WI38 (cell line): Measurements from ENCODE around the gene LUC7L.
"Not testable (repeated sequence)": the region's sequence is repeated elsewhere in the genome, so short reads cannot be mapped to it uniquely, and the experiment has no call there.

Experiments used
- H3K4me3 ChIP-seq: 2 replicates; pipeline ENCODE4 v1.5.1; 2011; ENCODE audit warnings: low read depth, mild to moderate bottlenecking, control low read depth, low read length
- TF ChIP-seq, protein P1 (sequence below): IDR thresholded peaks from 2 replicates; pipeline ENCODE4 v1.5.1; 2012; ENCODE audit warnings: low read depth, mild to moderate bottlenecking, control low read depth, low read length

LUC7L gene

DNA sequence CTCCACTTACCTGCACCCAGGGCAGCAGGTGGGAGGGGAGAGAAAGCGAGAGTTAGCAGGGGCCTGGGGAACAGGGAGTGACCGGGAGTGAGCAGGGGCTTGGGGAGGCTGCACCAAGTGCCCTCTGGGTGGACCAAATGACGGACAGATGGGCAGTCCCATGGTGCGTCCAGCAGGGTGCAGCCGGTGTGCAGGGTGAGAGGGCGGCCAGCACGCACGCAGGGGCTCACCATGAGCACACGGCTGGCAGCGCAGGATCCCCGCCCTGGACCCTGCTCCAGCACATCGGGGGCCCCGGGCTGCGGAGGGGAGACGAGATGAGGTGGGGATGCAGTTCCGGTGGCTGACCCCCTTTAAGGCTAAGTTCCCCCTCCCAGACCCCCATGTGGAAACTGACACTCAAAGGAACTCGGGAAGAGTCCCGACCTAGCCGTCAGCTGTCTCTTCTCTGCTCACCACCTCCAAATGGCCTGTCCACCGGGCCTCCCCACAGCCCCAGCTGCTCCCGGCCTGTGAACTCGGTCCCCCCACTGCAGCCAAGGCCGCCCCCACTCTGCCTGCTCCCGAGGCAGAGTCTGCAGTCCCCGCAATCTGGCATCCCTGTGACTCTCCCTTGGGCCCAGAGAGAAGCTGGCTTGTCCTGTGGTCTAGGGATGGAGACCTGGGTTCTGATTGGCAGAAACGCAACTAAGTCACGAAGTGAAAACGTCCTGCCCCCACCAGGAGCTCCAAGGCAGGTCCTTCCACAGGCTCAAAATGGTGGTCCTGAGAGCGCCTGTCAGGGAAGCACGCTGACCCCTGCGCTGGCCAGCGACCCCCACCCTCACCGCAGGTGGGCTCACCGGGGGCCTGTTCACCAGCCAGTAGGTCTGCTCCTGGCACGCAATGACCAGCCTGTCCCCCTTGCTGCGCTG, 43.6 kb upstream of the LUC7L start:
- TF ChIP-seq, protein P1, sequence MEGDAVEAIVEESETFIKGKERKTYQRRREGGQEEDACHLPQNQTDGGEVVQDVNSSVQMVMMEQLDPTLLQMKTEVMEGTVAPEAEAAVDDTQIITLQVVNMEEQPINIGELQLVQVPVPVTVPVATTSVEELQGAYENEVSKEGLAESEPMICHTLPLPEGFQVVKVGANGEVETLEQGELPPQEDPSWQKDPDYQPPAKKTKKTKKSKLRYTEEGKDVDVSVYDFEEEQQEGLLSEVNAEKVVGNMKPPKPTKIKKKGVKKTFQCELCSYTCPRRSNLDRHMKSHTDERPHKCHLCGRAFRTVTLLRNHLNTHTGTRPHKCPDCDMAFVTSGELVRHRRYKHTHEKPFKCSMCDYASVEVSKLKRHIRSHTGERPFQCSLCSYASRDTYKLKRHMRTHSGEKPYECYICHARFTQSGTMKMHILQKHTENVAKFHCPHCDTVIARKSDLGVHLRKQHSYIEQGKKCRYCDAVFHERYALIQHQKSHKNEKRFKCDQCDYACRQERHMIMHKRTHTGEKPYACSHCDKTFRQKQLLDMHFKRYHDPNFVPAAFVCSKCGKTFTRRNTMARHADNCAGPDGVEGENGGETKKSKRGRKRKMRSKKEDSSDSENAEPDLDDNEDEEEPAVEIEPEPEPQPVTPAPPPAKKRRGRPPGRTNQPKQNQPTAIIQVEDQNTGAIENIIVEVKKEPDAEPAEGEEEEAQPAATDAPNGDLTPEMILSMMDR: no peak
- H3K4me3 ChIP-seq: no peak overlapping the region

DNA sequence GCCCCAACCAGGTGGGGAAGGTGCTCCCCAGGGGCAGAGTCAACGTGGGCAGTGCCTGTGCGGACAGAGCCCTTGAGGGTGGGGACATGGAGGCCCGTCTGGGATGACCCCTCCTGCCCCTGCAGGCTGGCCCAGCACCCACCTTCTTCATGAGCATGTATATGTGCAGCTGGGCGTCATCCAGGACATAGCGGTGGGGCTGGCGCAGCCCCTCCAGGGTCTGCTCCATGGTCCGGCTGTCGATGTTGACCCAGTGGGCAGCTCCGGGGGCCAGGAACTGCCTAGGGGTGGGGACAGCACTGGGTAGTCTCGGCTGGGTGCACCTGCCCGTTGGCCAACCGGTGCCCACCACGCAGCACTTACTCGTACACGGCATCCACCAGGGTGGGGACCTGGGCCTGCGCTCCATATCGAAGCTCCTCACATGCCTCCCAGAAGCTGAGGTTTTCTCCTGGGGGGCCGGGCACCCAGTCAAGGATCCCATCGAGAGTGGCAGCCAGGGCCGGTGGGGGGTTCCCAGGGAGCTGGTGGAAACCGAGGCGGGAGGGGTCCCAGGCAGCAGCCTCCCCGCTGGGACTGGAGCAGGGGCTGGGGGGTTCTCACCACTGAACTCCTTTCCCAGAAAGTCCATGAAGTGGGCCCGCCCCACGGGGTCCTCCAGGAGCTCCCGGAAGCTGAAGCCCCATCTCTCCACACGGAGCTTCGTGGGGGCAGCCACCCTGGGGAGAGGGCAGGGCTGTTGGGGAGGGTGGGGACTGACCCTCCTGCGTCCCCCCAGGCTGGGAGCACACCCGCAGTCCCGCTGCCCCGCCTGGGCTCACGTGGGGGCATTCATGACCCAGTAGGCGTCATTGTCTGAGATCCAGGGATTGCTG, 41.4 kb upstream of the LUC7L start:
- H3K4me3 ChIP-seq: no peak overlapping the region

DNA sequence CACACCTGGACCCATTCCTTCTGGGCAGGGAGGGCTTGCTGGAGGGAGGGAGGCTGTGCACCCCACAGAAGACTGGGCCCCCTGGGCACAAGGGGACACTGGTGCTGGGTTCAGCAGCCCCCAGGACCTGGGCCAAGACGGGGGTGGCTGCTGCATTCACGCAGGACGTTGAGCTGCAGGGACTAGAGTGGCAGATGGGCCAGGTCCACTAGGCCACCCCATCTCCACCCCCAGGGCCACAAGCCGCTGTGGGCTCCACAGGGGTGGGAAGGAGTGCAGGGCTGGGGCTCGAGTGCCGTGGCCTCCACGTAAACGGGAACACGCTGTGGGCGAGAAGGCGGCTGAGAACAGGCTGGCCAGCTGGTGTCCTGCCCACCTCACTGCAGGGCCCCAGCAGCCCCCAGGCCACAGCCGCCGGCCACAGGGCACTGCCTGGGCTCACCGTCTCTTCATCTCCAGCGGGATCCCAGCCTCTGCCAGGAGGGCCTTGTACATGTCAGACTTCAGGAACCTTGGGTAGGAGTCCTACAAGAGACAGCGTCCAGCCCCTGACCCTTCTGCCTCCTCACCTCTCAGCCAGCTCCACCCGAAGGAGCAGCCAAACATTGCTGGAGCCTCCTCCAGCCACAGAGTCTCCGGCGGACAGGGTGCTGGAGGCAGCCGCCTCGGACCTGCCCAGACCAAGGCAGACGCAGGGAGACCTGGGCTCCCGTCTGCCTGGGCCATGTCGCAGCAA, 40.0 kb upstream of the LUC7L start:
- TF ChIP-seq, protein P1: no peak
- H3K4me3 ChIP-seq: no peak overlapping the region

More for the DNA sequence above, 41.4 kb upstream of the LUC7L start:
- TF ChIP-seq, protein P1: no peak

DNA sequence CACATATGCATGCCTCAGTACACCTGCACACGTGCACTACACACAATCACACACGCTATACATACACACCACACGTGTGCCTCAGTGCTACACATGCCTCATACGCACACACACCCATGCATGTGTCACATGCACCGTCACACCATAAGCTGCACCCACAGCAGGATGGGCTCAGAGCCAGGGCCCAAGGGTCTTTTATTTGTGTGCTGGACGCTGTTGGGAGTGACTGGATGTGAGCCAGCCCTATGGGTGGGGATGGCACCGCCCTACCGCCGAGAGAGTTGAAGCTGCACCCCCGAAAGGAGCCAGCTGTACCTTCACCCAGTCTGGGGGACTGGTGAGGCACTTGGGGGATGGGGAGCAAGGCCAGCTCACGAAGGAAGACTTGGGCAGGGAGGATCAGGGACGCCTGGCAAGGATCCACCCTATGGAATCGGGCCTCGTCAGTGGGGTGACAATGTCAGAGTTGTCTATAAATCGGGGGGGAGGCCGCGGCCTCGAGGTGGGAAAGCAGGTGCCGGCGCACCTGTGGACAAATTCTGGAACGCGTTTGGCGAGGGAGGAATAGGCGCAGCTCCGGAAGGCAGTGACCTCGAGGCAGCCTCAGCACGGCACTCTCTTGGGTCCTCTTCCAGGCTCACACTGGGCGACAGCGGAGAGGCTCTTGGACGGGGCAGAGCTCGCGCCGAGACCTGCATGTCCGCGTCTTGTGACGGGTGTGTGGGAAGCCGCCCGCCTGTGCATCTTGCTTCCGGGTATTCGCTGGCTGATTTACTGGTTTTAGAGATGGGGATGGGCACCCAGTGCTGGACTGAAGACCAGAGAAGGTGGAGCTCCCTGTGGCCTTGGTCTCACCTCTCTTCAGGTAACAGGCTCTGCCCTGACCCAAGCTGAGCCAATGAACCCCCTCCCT, 39.1 kb upstream of the LUC7L start:
- TF ChIP-seq, protein P1: no peak
- H3K4me3 ChIP-seq: no peak overlapping the region

DNA sequence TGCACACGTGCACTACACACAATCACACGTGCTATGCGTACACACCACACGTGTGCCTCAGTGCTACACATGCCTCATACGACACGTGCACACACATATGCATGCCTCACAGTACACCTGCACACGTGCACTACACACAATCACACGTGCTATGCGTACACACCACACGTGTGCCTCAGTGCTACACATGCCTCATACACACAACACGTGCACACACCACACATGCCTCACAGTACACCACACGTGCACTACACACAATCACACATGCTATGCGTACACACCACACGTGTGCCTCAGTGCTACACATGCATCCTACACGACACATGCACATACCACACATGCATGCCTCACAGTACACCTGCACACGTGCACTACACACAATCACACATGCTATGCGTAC, 38.3 kb upstream of the LUC7L start:
- H3K4me3 ChIP-seq: not testable (repeated sequence)

DNA sequence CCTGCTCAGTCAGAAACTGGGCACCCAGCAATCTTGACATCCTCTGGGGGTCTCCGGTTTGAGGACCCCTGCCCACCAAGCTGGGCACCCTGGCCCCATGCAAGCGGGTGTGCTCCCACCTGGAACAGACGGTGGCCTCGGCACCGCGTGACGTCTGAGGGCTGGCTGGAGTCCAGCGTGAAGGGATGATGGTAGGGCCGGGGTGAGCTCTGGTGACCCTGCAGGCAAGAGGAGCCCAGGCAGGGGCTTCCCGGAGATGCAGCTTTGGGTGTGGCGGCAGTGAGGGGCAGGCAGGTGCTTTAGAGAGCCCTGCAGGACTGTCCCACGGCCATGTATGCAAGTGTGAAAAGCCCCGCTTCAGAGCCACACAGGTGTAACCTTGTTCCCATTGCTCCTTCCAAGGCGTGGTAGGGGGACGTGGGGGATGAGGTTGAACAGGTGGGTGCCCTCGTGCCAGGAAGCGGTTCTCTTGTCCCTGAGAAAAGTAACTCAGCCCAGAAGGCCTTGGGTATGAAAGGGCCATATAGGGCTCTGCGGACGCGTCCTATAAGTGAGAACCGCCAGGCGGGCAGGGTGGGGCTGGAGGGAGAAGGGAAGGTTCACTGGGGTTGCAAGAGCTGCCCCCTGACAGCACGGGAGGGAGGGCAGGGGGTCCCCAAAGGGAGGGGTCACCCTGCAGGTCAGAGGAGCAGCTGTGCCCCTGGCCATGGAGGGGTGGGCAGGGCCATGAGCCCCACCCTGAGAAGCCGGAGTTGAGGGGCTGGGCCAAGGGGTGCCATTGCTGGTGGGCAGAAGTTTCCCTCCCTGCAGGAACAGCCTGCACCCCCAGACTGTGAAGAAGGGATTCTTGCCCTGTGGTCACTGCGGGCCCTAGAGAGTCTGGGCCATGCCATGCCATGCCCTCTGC, 37.3 kb upstream of the LUC7L start:
- H3K4me3 ChIP-seq: no peak overlapping the region
- TF ChIP-seq, protein P1: no peak
